GM12878 (cell line): ENCODE measurements around the gene GABBR2. TPM values are rescaled to one million over a fixed set of nuclear protein-coding genes. Genes with fewer than 3 reads are reported as not detected.

Source experiments
- ATAC-seq: fragments of 200-7000 bp; cut with Tn5 transposase; 3 replicates; pipeline ENCODE4 v1.9.1; 2020; ENCODE audit warnings: mild to moderate bottlenecking, moderate library complexity
- BruUV-seq: library from RNA; stranded (reverse); fragments of 400-500 nt; replicated peaks from 2 replicates; lab custom pipeline; 2021; lab: Mats Ljungman, UMichigan
- CTCF ChIA-PET: fragments of 300-600 bp; sonication (Branson Sonifier 250); formaldehyde crosslinking; extraction: SDS; loops from one replicate; lab custom pipeline; 2021; ENCODE audit warnings: inconsistent platforms; lab: Yijun Ruan, JAX
- POLR2A ChIA-PET: fragments of 350-600 bp; formaldehyde crosslinking; extraction: SDS; loops from one replicate; lab custom pipeline; 2021; ENCODE audit warnings: inconsistent platforms; lab: Charles Lee
- RAD21 ChIA-PET: fragments of 300-600 bp; sonication (Branson Sonifier 250); formaldehyde crosslinking; loops from one replicate; lab custom pipeline; 2023; ENCODE audit warnings: antibody characterized with exemption; ENCODE audit not compliant: unreplicated experiment; lab: Charles Lee
- SMC1A ChIA-PET: fragments of 300-600 bp; sonication (Branson Sonifier 250); formaldehyde crosslinking; loops from one replicate; lab custom pipeline; 2023; ENCODE audit not compliant: unreplicated experiment, uncharacterized antibody; lab: Charles Lee
- DNase-seq: peaks from one replicate; pipeline ENCODE4 v3.0.0-alpha.2; 2011; ENCODE audit warnings: low read depth, low spot score
- FAIRE-seq: peaks from 3 replicates; lab custom pipeline; 2011; peaks lifted over from hg19 to GRCh38; lab: Jason Lieb, UNC
- H2AFZ ChIP-seq: 2 replicates; pipeline ENCODE4 v1.6.0; 2011; ENCODE audit warnings: low read depth, low read length, control low read depth; ENCODE audit not compliant: control insufficient read depth
- H3K27ac ChIP-seq: 2 replicates; pipeline ENCODE4 v1.5.1; 2011; ENCODE audit warnings: control low read depth; ENCODE audit not compliant: control insufficient read depth, insufficient read depth
- H3K27me3 ChIP-seq, 2 experiments: replicated peaks in 1 of 2; 2 replicates each; pipeline versions ENCODE4 v1.6.0 to v1.6.1; 2011; ENCODE audit warnings: low read length in 1 of 2; ENCODE audit not compliant: control insufficient read depth in 2 of 2, insufficient read depth in 2 of 2
- H3K36me3 ChIP-seq, 2 experiments: 2 replicates each; pipeline ENCODE4 v1.5.1; 2011; ENCODE audit warnings: low read length in 1 of 2; ENCODE audit not compliant: control insufficient read depth in 2 of 2, insufficient read depth in 2 of 2
- H3K4me1 ChIP-seq: 2 replicates; pipeline ENCODE4 v1.6.1; 2011; ENCODE audit warnings: mild to moderate bottlenecking, low read length, moderate library complexity, mixed read lengths; ENCODE audit not compliant: control insufficient read depth, insufficient read depth
- H3K4me2 ChIP-seq: 2 replicates; pipeline ENCODE4 v1.6.0; 2011; ENCODE audit warnings: control low read depth; ENCODE audit not compliant: control insufficient read depth, insufficient read depth
- H3K4me3 ChIP-seq: fragments of 200-600 bp; sonication (generic); 2 replicates; pipeline ENCODE4 v1.5.1; 2016
- H3K79me2 ChIP-seq: 2 replicates; pipeline ENCODE4 v1.6.0; 2011; ENCODE audit warnings: low read length; ENCODE audit not compliant: control insufficient read depth, insufficient read depth
- H3K9ac ChIP-seq: 2 replicates; pipeline ENCODE4 v1.8.0; 2011; ENCODE audit warnings: low read length, control low read depth, mixed read lengths; ENCODE audit not compliant: control insufficient read depth, insufficient read depth
- H3K9me3 ChIP-seq: replicated peaks from 3 replicates; pipeline ENCODE4 v1.5.1; 2011; ENCODE audit warnings: mild to moderate bottlenecking, low read length; ENCODE audit not compliant: control insufficient read depth, insufficient read depth
- H4K20me1 ChIP-seq: 2 replicates; pipeline ENCODE4 v1.6.0; 2011; ENCODE audit not compliant: control insufficient read depth, insufficient read depth
- ATF3 ChIP-seq: IDR thresholded peaks from 2 replicates; pipeline ENCODE4 v1.6.1; 2011; ENCODE audit warnings: low read depth, mild to moderate bottlenecking, low read length, moderate library complexity, borderline replicate concordance; ENCODE audit errors: extremely low read depth
- ATF7 ChIP-seq: fragments of 450-650 bp; IDR thresholded peaks from 2 replicates; pipeline ENCODE4 v1.6.1; 2016; ENCODE audit warnings: low read depth, mild to moderate bottlenecking
- CEBPB ChIP-seq, 2 experiments: fragments of 150-350 bp in 1 of 2; IDR thresholded peaks; 2 replicates each; pipeline ENCODE4 v1.6.1; 2012 to 2014; ENCODE audit warnings: low read depth in 2 of 2, low read length in 2 of 2, borderline replicate concordance in 1 of 2, inconsistent platforms in 1 of 2
- E2F8 ChIP-seq: fragments of 450-650 bp; IDR thresholded peaks from 2 replicates; pipeline ENCODE4 v1.6.1; 2018; ENCODE audit warnings: mild to moderate bottlenecking, low read depth, moderate library complexity; ENCODE audit not compliant: partially characterized antibody
- EED ChIP-seq: sonication (generic); IDR thresholded peaks from 2 replicates; pipeline ENCODE4 v1.6.1; 2016; ENCODE audit warnings: antibody characterized with exemption, low read depth
- GABPA ChIP-seq: IDR thresholded peaks from 2 replicates; pipeline ENCODE4 v1.6.1; 2014; ENCODE audit warnings: antibody characterized with exemption, low read depth, mild to moderate bottlenecking, inconsistent platforms
- KAT2A ChIP-seq: conservative IDR thresholded peaks from 2 replicates; pipeline ENCODE4 v1.6.1; 2011; ENCODE audit warnings: low read depth, low read length; ENCODE audit not compliant: control insufficient read depth
- MEF2A ChIP-seq: IDR thresholded peaks from 2 replicates; pipeline ENCODE4 v1.6.1; 2011; ENCODE audit warnings: low read depth, mild to moderate bottlenecking, low read length, moderate library complexity; ENCODE audit not compliant: insufficient read depth
- MYC ChIP-seq: IDR thresholded peaks from 2 replicates; pipeline ENCODE4 v1.6.1; 2011; ENCODE audit warnings: mild to moderate bottlenecking, low read length, moderate library complexity, inconsistent platforms; ENCODE audit not compliant: insufficient read depth, insufficient replicate concordance, insufficient read length, severe bottlenecking
- NFYA ChIP-seq: IDR thresholded peaks from 2 replicates; pipeline ENCODE4 v1.6.1; 2011; ENCODE audit warnings: low read depth, mild to moderate bottlenecking, low read length, improper control_type of control experiment, borderline replicate concordance
- PAX5 ChIP-seq: IDR thresholded peaks from 2 replicates; pipeline ENCODE4 v1.6.1; 2011; ENCODE audit warnings: low read depth, low read length, borderline replicate concordance
- TCF7 ChIP-seq: IDR thresholded peaks from 2 replicates; pipeline ENCODE4 v1.6.1; 2014; ENCODE audit warnings: antibody characterized with exemption, borderline replicate concordance
- WRNIP1 ChIP-seq: IDR thresholded peaks from 2 replicates; pipeline ENCODE4 v1.6.1; 2011; ENCODE audit warnings: low read depth, low read length, improper control_type of control experiment, borderline replicate concordance
- WGBS: methylation state at CpG from one replicate; pipeline ENCODE4 v1.1.6; 2016; ENCODE audit warnings: low lambda C conversion rate; ENCODE audit not compliant: insufficient replicate concordance, insufficient coverage; ENCODE audit errors: missing lambda C conversion rate; 5-methylcytosine and 5-hydroxymethylcytosine counted together
- in situ Hi-C: fragments of 300-500 bp; cut with MboI; formaldehyde crosslinking; loops from 9 replicates; pipeline ENCODE4 v1.14.3; 2018; ENCODE audit warnings: mixed read lengths
- intact Hi-C: fragments of 100-400 bp; cut with micrococcal nuclease; formaldehyde crosslinking; loops from one replicate; pipeline ENCODE4 v1.14.2; 2022; ENCODE audit not compliant: unreplicated experiment
- polyA plus RNA-seq, 11 experiments: library from polyadenylated mRNA; depleted of rRNA in 4 of 11; unstranded in 6 of 11; stranded (reverse) in 5 of 11; fragments of >200 nt; fragmentation: Nextera tagmentation in 4 of 11; fragmentation: Illumina TruSeq in 1 of 11; extraction: Ambion mirVana in 4 of 11; extraction: Trizol in 1 of 11; gene quantifications; 1 replicate in 1 of 11; 2 replicates in 10 of 11; pipeline versions ENCODE4 v1.2.1 to v1.2.3, GENCODE V29; 2011 to 2016; ENCODE audit warnings: inconsistent platforms in 2 of 11, missing spikeins in 2 of 11, low read depth in 1 of 11
- total RNA-seq, 4 experiments: library from RNA; depleted of rRNA in 3 of 4; stranded (reverse); fragments of >200 nt in 3 of 4; fragmentation: Illumina TruSeq in 1 of 4; extraction: Trizol in 1 of 4; gene quantifications; 2 replicates each; pipeline versions ENCODE4 v1.2.1 to v1.2.3, GENCODE V29; 2013 to 2021
- TF ChIP-seq, protein P1 (sequence below): fragments of 450-650 bp; IDR thresholded peaks from 2 replicates; pipeline ENCODE4 v1.6.1; 2014; ENCODE audit warnings: mild to moderate bottlenecking
- TF ChIP-seq, protein P2 (sequence below): IDR thresholded peaks from 2 replicates; pipeline ENCODE4 v1.6.1; 2012; ENCODE audit warnings: mild to moderate bottlenecking, low read depth, low read length

GABBR2 gene
- total and polyA plus RNA-seq, 10 of the 15 experiments (the other 5 are each of a cell fraction or from before 2014, with no cell fraction given): 0.02 to 2.2 (median 0.06) TPM; not detected in 2

DNA sequence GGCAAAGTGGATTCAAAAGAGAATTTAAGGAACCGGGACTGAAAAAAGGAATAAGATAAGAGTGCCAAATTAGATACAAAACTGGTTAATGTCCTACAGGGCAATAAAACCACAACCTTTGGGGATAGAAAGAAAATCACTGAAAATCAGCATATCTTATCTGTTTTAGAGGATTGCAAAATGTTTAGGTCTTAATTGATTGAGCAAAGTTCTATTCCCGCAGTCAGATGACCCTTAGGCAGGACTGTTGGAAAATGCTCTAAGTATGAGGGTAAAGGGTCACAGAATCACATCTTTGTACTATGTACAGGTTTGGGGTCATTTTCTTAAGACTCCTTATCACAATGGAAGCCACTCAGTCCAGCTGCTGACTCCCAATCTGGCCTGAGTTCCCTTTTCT is 129.0 kb downstream of the GABBR2 start (continued):
- TF ChIP-seq EED: no peak
- no peak for TF ChIP-seq CEBPB (IDR thresholded peaks at IDR 0.05; ENCODE audit: borderline replicate concordance in 1 of 2, low read depth in 2 of 2, low read length in 2 of 2)

- in situ Hi-C loops (no loop called here), intact Hi-C loops (no loop called here)
- ATAC-seq: no peak
- H3K27ac ChIP-seq: no peak overlapping the region
- H3K27me3 ChIP-seq: no peaks in the 10 kb centered on the region
- no peak overlapping the region for H3K4me3 ChIP-seq
- H3K36me3 ChIP-seq: no peaks in the 10 kb centered on the region
- H4K20me1 ChIP-seq: no peaks in the 10 kb centered on the region; the same call in 1 of the 2 replicates
- no peak overlapping the region for H2AFZ ChIP-seq
- FAIRE-seq: no peak
- ChIA-PET CTCF (no interaction called here), SMC1A (no interaction called here), RAD21 (no interaction called here), POLR2A (no interaction called here)
- no peaks in the 10 kb centered on the region for H3K79me2 ChIP-seq
- 84% methylated on average over 3 of the region's 3 CpGs for WGBS
- H3K4me2 ChIP-seq: no peak overlapping the region
- DNase-seq: no peak
- H3K4me1 ChIP-seq: peaks cover 25% of the 10 kb centered on the region
- BruUV-seq: no TSS peak
- H3K9me3 ChIP-seq: peaks cover 3% of the 10 kb centered on the region; the same call in 2 of the 3 replicates
- no peak overlapping the region for H3K9ac ChIP-seq
- TF ChIP-seq, protein P1, sequence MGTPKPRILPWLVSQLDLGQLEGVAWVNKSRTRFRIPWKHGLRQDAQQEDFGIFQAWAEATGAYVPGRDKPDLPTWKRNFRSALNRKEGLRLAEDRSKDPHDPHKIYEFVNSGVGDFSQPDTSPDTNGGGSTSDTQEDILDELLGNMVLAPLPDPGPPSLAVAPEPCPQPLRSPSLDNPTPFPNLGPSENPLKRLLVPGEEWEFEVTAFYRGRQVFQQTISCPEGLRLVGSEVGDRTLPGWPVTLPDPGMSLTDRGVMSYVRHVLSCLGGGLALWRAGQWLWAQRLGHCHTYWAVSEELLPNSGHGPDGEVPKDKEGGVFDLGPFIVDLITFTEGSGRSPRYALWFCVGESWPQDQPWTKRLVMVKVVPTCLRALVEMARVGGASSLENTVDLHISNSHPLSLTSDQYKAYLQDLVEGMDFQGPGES: no peak
- TF ChIP-seq ATF3 (no peak), PAX5 (no peak), WRNIP1 (no peak), KAT2A (no peak), GABPA (no peak), E2F8 (no peak), MYC (no peak), TCF7 (no peak), MEF2A (no peak), ATF7 (no peak), NFYA (no peak)
- TF ChIP-seq, protein P2, sequence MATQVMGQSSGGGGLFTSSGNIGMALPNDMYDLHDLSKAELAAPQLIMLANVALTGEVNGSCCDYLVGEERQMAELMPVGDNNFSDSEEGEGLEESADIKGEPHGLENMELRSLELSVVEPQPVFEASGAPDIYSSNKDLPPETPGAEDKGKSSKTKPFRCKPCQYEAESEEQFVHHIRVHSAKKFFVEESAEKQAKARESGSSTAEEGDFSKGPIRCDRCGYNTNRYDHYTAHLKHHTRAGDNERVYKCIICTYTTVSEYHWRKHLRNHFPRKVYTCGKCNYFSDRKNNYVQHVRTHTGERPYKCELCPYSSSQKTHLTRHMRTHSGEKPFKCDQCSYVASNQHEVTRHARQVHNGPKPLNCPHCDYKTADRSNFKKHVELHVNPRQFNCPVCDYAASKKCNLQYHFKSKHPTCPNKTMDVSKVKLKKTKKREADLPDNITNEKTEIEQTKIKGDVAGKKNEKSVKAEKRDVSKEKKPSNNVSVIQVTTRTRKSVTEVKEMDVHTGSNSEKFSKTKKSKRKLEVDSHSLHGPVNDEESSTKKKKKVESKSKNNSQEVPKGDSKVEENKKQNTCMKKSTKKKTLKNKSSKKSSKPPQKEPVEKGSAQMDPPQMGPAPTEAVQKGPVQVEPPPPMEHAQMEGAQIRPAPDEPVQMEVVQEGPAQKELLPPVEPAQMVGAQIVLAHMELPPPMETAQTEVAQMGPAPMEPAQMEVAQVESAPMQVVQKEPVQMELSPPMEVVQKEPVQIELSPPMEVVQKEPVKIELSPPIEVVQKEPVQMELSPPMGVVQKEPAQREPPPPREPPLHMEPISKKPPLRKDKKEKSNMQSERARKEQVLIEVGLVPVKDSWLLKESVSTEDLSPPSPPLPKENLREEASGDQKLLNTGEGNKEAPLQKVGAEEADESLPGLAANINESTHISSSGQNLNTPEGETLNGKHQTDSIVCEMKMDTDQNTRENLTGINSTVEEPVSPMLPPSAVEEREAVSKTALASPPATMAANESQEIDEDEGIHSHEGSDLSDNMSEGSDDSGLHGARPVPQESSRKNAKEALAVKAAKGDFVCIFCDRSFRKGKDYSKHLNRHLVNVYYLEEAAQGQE: no peak
Observed at GRCh38 chr9:98577446-98577845, 131.3 kb downstream of the GABBR2 start.
